BJ (cell line): ENCODE data around the gene EXOC7. TPM values are rescaled to one million over a fixed set of nuclear protein-coding genes. Genes with fewer than 3 reads are reported as not detected.

Experiments used
- CTCF ChIA-PET: fragments of 350-600 bp; formaldehyde crosslinking; extraction: SDS; loops from one replicate; lab custom pipeline; 2021; ENCODE audit warnings: antibody characterized with exemption, inconsistent platforms; lab: Yijun Ruan, JAX
- POLR2A ChIA-PET: fragments of 300-600 bp; sonication (Branson Sonifier 250); formaldehyde crosslinking; extraction: SDS; loops from one replicate; lab custom pipeline; 2021; ENCODE audit warnings: antibody characterized with exemption; lab: Charles Lee
- DNase-seq: peaks from one replicate; pipeline ENCODE4 v3.0.0-alpha.2; 2011; ENCODE audit warnings: low read depth
- H3K27me3 ChIP-seq: 2 replicates; pipeline ENCODE4 v1.6.0; 2011; ENCODE audit warnings: low read length; ENCODE audit not compliant: control insufficient read depth, insufficient read depth
- H3K36me3 ChIP-seq: 2 replicates; pipeline ENCODE4 v1.5.1; 2011; ENCODE audit warnings: low read length; ENCODE audit not compliant: control insufficient read depth, insufficient read depth
- H3K4me3 ChIP-seq: 2 replicates; pipeline ENCODE4 v1.5.1; 2011; ENCODE audit warnings: low read depth, mild to moderate bottlenecking, control low read depth, low read length
- CTCF ChIP-seq: IDR thresholded peaks from 2 replicates; pipeline ENCODE4 v1.5.1; 2011; ENCODE audit warnings: low read depth, mild to moderate bottlenecking, control low read depth, inconsistent platforms, low read length, moderate library complexity; ENCODE audit not compliant: insufficient read depth
- polyA plus RNA-seq: library from polyadenylated mRNA; depleted of rRNA; stranded (reverse); fragments of >200 nt; gene quantifications from 2 replicates; pipeline ENCODE4 v1.2.3, GENCODE V29; 2011

EXOC7 gene
- polyA plus RNA-seq, 1 experiment: 122 TPM

- no peak overlapping the region for H3K4me3 ChIP-seq
- H3K27me3 ChIP-seq: no peaks in the 10 kb centered on the region
- no peaks in the 10 kb centered on the region for H3K36me3 ChIP-seq
- ChIA-PET CTCF (interaction anchor here (0.8 to 13.3 kb wide), 11 partner anchors 8 to 182 kb away, joined by 3 to 247 read pairs (median 8); partner anchors contain the start of genes EXOC7 and FOXJ1), POLR2A (no interaction called here)
- TF ChIP-seq CTCF: no peak
- DNase-seq: no peak
These were observed 16.1 kb upstream of the EXOC7 start for GRCh38 chr17:76119409-76120371.

- TF ChIP-seq CTCF: no peak
- no peaks in the 10 kb centered on the region for H3K27me3 ChIP-seq
- DNase-seq: no peak
- ChIA-PET POLR2A (no interaction called here), CTCF (interaction anchor here (0.8 to 13.3 kb wide), 3 partner anchors 11 to 283 kb away, joined by 3 to 247 read pairs (median 7); no protein-coding TSS in a partner anchor)
- no peaks in the 10 kb centered on the region for H3K36me3 ChIP-seq
- no peak overlapping the region for H3K4me3 ChIP-seq
These were observed 11.7 kb upstream of the EXOC7 start for GRCh38 chr17:76115138-76115754.

GRCh38 chr17:76111956-76112355, 8.4 kb upstream of the EXOC7 start:
- no peaks in the 10 kb centered on the region for H3K27me3 ChIP-seq
- no peak overlapping the region for H3K4me3 ChIP-seq
- ChIA-PET CTCF (interaction anchor here (0.6 to 2.1 kb wide), 4 partner anchors 9 to 167 kb away, joined by 3 to 11 read pairs (median 4); no protein-coding TSS in a partner anchor), POLR2A (no interaction called here)
- no peak for DNase-seq
- no peaks in the 10 kb centered on the region for H3K36me3 ChIP-seq
- no peak for TF ChIP-seq CTCF

- 0 out of 2 replicates have a peak, but pooled peaks have one; percentile 5 for TF ChIP-seq CTCF
- H3K36me3 ChIP-seq: no peaks in the 10 kb centered on the region
- H3K27me3 ChIP-seq: no peaks in the 10 kb centered on the region
- H3K4me3 ChIP-seq: no peak overlapping the region
- ChIA-PET CTCF (interaction anchor here (1.3 to 1.6 kb wide), 2 partner anchors 12 to 172 kb away, joined by 3 to 7 read pairs; no protein-coding TSS in a partner anchor), POLR2A (no interaction called here)
- no peak for DNase-seq
These were observed 3.9 kb upstream of the EXOC7 start for GRCh38 chr17:76107509-76107908.

GRCh38 chr17:76106703-76107102, 3.1 kb upstream of the EXOC7 start:
- DNase-seq: no peak
- CTCF ChIA-PET: interaction anchor here (1.5 to 1.6 kb wide), 2 partner anchors 92 to 173 kb away, joined by 3 to 10 read pairs; no protein-coding TSS in a partner anchor
- no peaks in the 10 kb centered on the region for H3K27me3 ChIP-seq
- POLR2A ChIA-PET: no interaction called here
- no peak overlapping the region for H3K4me3 ChIP-seq
- peaks cover 4% of the 10 kb centered on the region for H3K36me3 ChIP-seq
- TF ChIP-seq CTCF: no peak
